ENCODE data around the gene SGCB. TPM values are rescaled to one million over a fixed set of nuclear protein-coding genes. Genes with fewer than 3 reads are reported as not detected.
"Not testable (repeated sequence)": the region's sequence is repeated elsewhere in the genome, so short reads cannot be mapped to it uniquely, and the experiment has no call there.

The SGCB gene, protein sequence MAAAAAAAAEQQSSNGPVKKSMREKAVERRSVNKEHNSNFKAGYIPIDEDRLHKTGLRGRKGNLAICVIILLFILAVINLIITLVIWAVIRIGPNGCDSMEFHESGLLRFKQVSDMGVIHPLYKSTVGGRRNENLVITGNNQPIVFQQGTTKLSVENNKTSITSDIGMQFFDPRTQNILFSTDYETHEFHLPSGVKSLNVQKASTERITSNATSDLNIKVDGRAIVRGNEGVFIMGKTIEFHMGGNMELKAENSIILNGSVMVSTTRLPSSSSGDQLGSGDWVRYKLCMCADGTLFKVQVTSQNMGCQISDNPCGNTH
- 8.0 and 12.7 TPM in 2 replicates for total RNA-seq

DNA sequence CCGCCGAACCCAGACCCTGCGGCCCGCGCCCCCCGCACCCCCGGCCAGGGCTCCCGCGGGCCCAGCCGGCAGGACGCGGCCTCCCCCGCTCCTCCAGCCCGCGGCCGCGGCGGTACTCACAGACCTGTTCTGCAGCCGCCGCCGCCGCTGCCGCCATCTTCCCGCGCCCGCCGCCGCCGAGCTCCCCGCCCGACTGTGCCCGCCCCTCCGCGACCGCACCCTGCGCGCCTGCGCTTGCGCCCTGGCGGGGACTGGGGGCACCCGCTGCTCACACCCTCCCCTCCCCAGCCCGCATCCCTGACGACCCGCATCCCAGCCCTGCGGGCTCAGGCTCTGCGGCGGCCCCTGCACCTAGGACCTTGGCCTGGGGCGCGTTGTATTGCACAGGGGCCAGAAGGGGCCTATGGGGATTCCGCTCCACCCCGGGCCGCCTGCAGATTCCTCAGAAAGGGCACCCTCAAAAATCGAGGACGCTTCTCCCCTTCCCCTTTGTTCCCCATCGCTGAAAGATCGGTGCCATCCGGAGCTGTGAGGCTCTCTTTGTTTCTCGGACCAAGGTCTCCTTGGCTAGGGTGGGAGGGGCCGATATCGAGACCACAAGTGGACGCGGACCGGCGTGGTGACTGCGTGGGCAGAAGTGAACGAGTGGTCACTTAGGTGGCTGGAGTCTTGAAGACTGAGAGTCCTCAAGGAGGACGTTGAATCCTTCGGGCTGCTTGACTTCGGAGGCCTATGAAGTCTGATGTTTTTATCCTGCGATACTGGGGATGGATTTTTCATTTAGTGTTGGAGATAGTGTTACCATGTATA, at the start of gene SGCB:
TSS of gene SGCB (minus strand) at position 197 of the 810 bp plus-strand sequence. CDS start at position 157, 40 bp downstream.
- peak within 1 kb of the TSS; percentile 65 for H3K4me3 ChIP-seq (ENCODE audit: low read depth, low read length)
- TF ChIP-seq, protein P1, sequence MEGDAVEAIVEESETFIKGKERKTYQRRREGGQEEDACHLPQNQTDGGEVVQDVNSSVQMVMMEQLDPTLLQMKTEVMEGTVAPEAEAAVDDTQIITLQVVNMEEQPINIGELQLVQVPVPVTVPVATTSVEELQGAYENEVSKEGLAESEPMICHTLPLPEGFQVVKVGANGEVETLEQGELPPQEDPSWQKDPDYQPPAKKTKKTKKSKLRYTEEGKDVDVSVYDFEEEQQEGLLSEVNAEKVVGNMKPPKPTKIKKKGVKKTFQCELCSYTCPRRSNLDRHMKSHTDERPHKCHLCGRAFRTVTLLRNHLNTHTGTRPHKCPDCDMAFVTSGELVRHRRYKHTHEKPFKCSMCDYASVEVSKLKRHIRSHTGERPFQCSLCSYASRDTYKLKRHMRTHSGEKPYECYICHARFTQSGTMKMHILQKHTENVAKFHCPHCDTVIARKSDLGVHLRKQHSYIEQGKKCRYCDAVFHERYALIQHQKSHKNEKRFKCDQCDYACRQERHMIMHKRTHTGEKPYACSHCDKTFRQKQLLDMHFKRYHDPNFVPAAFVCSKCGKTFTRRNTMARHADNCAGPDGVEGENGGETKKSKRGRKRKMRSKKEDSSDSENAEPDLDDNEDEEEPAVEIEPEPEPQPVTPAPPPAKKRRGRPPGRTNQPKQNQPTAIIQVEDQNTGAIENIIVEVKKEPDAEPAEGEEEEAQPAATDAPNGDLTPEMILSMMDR (conservative IDR thresholded peaks at IDR 0.05; ENCODE audit: low read depth, low read length), result no peak
- DNase-seq (ENCODE audit: low read depth), result no peak

DNA sequence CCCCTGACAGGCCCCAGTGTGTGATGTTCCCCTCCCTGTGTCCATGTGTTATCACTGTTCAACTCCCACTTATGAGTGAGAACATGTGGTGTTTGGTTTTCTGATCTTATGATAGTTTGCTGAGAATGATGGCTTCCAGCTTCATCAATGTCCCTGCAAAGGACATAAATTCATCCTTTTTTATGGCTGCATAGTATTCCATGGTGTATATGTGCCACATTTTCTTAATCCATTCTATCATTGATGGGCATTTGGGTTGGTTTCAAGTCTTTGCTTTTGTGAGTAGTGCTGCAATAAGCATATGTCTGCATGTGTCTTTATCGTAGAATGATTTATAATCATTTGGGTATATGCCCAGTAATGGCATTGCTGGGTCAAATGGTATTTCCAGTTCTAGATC, 48.3 kb upstream of the SGCB start:
- DNase-seq (ENCODE audit: low read depth); H3K4me3 ChIP-seq (ENCODE audit: low read depth, low read length): not testable (repeated sequence)

DNA sequence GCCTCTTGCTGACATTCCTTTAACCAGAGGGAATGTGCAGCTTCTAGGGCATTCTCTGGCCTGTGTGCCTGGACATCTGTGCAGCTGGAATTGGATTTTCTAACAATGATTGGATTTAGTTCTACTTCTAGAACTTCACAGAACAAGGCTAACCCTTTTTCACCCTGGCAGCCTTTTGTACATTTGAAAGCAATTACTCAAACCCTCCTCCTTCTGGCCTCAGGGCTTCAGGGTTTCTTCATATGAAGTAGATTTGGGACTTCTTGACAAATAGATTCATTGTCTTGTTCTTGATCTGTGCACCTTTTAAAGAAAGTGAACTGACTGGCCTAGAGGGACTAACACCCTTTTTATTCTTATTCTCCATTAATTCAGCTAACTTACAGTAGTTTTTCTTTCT, 43.1 kb upstream of the SGCB start:
- no peak overlapping the region for H3K4me3 ChIP-seq (ENCODE audit: low read depth, low read length)
- TF ChIP-seq, protein P1 (conservative IDR thresholded peaks at IDR 0.05; ENCODE audit: low read depth, low read length), result no peak
- no peak for DNase-seq (ENCODE audit: low read depth)

DNA sequence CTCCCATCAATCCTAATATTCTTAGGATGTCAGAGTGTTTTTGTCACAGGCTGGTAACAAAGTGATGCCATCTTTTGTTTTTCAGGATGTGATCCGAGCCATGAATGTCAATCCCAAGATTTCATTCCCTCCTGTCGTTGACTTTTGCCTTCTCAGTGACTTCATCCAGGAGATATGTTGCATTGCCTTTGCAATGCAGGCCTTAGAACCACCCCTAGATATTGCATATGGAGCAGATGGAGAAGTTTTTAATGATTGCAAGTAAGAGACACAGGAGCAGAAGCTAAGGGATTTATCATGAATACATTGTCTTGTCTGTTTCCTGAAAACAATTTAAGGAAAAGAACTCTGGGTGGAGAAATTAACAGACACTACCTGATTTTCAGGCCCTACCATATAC, 41.6 kb upstream of the SGCB start:
- TF ChIP-seq, protein P1 (conservative IDR thresholded peaks at IDR 0.05; ENCODE audit: low read depth, low read length), result no peak
- H3K4me3 ChIP-seq (ENCODE audit: low read depth, low read length), result no peak overlapping the region
- DNase-seq (ENCODE audit: low read depth), result no peak

DNA sequence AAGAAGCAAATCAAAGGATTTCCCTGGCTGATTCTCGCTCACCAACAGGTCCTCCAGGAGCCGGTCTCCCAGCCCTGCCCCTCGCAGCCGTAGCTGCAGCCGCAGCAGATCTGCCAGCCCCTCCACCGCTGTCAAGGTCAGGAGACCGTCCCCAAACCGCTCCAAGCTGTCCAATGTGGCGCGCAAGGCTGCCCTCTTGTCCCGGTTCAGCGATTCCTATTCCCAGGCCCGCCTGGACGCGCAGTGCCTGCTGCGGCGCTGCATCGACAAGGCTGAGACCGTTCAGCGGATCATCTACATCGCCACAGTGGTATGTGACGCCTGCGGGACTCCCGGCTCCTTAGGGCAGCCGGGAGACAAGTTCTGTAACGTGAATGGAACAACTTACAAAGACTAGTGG, 38.6 kb upstream of the SGCB start:
- peak overlapping the region; percentile 42 for H3K4me3 ChIP-seq (ENCODE audit: low read depth, low read length)
- no peak for DNase-seq (ENCODE audit: low read depth)
- TF ChIP-seq, protein P1 (conservative IDR thresholded peaks at IDR 0.05; ENCODE audit: low read depth, low read length), result no peak

DNA sequence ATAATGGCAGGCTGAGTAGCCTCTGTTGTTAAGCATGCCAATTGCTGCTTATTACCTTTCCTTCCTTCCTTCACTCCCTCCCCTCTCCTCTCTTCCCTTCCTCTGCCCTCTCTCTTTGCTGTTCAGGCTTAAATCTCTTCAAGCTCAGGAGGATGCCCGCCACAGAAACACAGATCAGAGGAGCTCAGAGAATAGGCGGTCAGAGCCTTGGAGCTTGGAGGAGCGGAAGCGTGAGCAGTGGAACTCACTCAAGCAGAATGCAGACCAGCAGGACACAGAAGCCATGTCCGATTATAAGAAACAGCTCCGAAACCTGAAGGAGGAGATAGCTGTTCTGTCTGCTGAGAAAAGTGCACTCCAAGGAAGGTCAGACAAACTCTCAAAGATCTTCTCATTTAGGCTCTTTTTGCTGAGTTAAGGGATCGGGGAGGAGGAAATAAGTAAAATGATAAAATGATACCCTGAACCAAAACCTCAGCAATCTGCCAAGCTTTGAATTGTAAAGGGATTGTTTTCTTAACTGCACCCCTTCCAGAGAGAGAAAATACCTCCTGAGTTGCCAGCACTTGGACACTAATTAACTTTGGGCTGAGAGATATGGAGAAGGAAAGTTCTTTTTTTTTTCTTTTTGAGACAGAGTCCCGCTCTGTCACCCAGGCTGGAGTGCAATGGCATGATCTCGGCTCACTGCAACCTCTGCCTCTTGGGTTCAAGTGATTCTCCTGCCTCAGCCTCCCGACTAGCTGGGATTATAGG, 33.9 kb upstream of the SGCB start:
- no peak for DNase-seq (ENCODE audit: low read depth)
- H3K4me3 ChIP-seq (ENCODE audit: low read depth, low read length), result peak overlapping the region; percentile 53
- TF ChIP-seq, protein P1 (conservative IDR thresholded peaks at IDR 0.05; ENCODE audit: low read depth, low read length), result no peak

DNA sequence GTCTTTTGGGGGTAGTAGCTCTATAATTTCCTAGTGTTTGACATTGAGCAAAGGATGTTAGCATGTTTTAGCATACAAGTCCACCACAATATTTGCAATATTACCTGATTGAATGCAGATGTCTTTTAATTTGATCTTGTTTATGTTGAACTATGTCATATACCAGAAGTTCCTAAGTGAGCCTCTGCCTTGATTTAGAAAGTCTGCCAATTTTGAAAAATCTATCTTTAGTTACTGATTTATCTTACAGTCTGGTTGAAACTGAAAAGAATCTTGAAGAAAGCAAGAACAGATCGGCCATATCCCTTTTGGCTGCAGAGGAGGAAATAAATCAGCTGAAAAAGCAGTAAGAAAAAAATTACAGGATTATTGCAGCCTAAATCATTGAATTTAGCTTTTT, 31.5 kb upstream of the SGCB start:
- TF ChIP-seq, protein P1 (conservative IDR thresholded peaks at IDR 0.05; ENCODE audit: low read depth, low read length), result no peak

More for the DNA sequence above, 31.5 kb upstream of the SGCB start:
- H3K4me3 ChIP-seq (ENCODE audit: low read depth, low read length), result no peak overlapping the region
- no peak for DNase-seq (ENCODE audit: low read depth)

All from epithelial cell of proximal tubule (primary cell).